PFSK-1 (cell line): ENCODE data around the gene PUS3.

Source experiments
- POLR2AphosphoS5 ChIP-seq: IDR thresholded peaks from 2 replicates; pipeline ENCODE4 v1.6.1; 2012; ENCODE audit warnings: low read depth, mild to moderate bottlenecking, control low read depth, low read length, moderate library complexity
- REST ChIP-seq, 2 experiments: IDR thresholded peaks; 2 replicates each; pipeline versions ENCODE4 v1.6.1 to v1.8.0; 2011 to 2012; ENCODE audit warnings: low read depth in 2 of 2, low read length in 2 of 2, control low read depth in 1 of 2, inconsistent platforms in 1 of 2, mild to moderate bottlenecking in 1 of 2, moderate library complexity in 1 of 2; ENCODE audit not compliant: insufficient read depth in 1 of 2
- SIN3A ChIP-seq: IDR thresholded peaks from 2 replicates; pipeline ENCODE4 v1.6.1; 2012; ENCODE audit warnings: mild to moderate bottlenecking, low read length, moderate library complexity, borderline replicate concordance; ENCODE audit not compliant: insufficient read depth
- TAF1 ChIP-seq: IDR thresholded peaks from 2 replicates; pipeline ENCODE4 v1.6.1; 2012; ENCODE audit warnings: low read length, control low read depth, borderline replicate concordance; ENCODE audit not compliant: insufficient read depth

GRCh38 chr11:125873881-125874555 lies 29.0 kb downstream of the PUS3 start:
- no peak for TF ChIP-seq REST (IDR thresholded peaks at IDR 0.05; ENCODE audit: insufficient read depth in 1 of 2, low read depth in 2 of 2, low read length in 2 of 2)
- no peak for TF ChIP-seq POLR2AphosphoS5
- no peak for TF ChIP-seq SIN3A
- TF ChIP-seq TAF1, result no peak
